Hippocampal formation (tissue), 2 donors: ENCODE measurements around the gene PPP1R36.
"Not testable (repeated sequence)": the region's sequence is repeated elsewhere in the genome, so short reads cannot be mapped to it uniquely, and the experiment has no call there.

ENCODE experiments used
- DNase-seq, 2 donors: peaks; one replicate each; lab custom pipeline; 2025; lab: John Stamatoyannopoulos, UW

Gene PPP1R36

GRCh38 chr14:64549791-64550620 is at the start of gene PPP1R36:
Gene PPP1R36, plus strand, starts transcription at chr14:64549961. Its CDS starts 37 bp downstream, at chr14:64549998.
- no peak for DNase-seq

GRCh38 chr14:64500088-64500487 is 49.7 kb upstream of the PPP1R36 start:
- DNase-seq: no peak

GRCh38 chr14:64501411-64502171 is 48.2 kb upstream of the PPP1R36 start:
- no peak for DNase-seq

- no peak for DNase-seq
Measured at GRCh38 chr14:64502456-64502855, 47.3 kb upstream of the PPP1R36 start.

GRCh38 chr14:64502887-64503433 is 46.8 kb upstream of the PPP1R36 start:
- DNase-seq: no peak

GRCh38 chr14:64503434-64504309 is 46.1 kb upstream of the PPP1R36 start, which contains the start of gene ZBTB25:
Gene ZBTB25, minus strand, starts transcription at chr14:64503838. Its CDS starts 13,305 bp downstream, at chr14:64490533.
- DNase-seq: peak; percentile 84 to 88

- peak; percentile 58 to 78 for DNase-seq
Measured at GRCh38 chr14:64504310-64504896, 45.4 kb upstream of the PPP1R36 start, which contains the start of gene ZBTB1. Gene ZBTB1, plus strand, starts transcription at chr14:64504770. Its CDS starts 16,735 bp downstream, at chr14:64521505.

- DNase-seq: peak; percentile 75 to 84
Measured at GRCh38 chr14:64504897-64505794, 44.6 kb upstream of the PPP1R36 start.

- DNase-seq: no peak
Measured at GRCh38 chr14:64506721-64507120, 43.0 kb upstream of the PPP1R36 start.

- DNase-seq: no peak
Measured at GRCh38 chr14:64507376-64508156, 42.2 kb upstream of the PPP1R36 start.

GRCh38 chr14:64508215-64508776 is 41.5 kb upstream of the PPP1R36 start:
- DNase-seq: no peak

GRCh38 chr14:64509036-64509435 is 40.7 kb upstream of the PPP1R36 start:
- DNase-seq: no peak

GRCh38 chr14:64510825-64511671 is 38.7 kb upstream of the PPP1R36 start:
- DNase-seq: peak; percentile 46 to 80

- DNase-seq: no peak
Measured at GRCh38 chr14:64513271-64513670, 36.5 kb upstream of the PPP1R36 start.

GRCh38 chr14:64515053-64515452 is 34.7 kb upstream of the PPP1R36 start:
- no peak for DNase-seq

- no peak for DNase-seq
Measured at GRCh38 chr14:64516969-64517368, 32.8 kb upstream of the PPP1R36 start.

GRCh38 chr14:64517667-64518066 is 32.1 kb upstream of the PPP1R36 start:
- not testable (repeated sequence) for DNase-seq

- no peak for DNase-seq
Measured at GRCh38 chr14:64518229-64518628, 31.5 kb upstream of the PPP1R36 start.
